ENCODE measurements around the gene EXOSC10.
A peak's percentile ranks its signal among the peaks of the same experiment; 100 is the strongest.

The EXOSC10 gene

GRCh38 chr1:11061652-11062365, 37.9 kb downstream of the EXOSC10 start:
- peak in 1 of 3 donors; percentile 13 for DNase-seq
- CTCF ChIA-PET: interaction anchor here (0.6 to 3.5 kb wide), 3 partner anchors 24 to 632 kb away, joined by 3 to 17 read pairs (median 3); partner anchors contain the start of gene CENPS
- Histone ChIP-seq H3K9me3 (ENCODE audit: control extremely low read depth in 1 of 5, control insufficient read depth in 4 of 5, insufficient read depth in 2 of 5, low read depth in 1 of 5, low read length in 4 of 5) (peaks cover 0 to 4% (median 0%) of the 10 kb centered on the region in 5 experiments), H3K4me3 (ENCODE audit: control insufficient read depth in 1 of 7, extremely low read depth in 1 of 7, insufficient read depth in 4 of 7, low read depth in 2 of 7, low read length in 6 of 7) (no peak overlapping the region), H3K36me3 (ENCODE audit: control insufficient read depth in 4 of 4, insufficient read depth in 4 of 4, low read length in 3 of 4) (peaks cover 7 to 46% (median 21%) of the 10 kb centered on the region in 4 experiments), H3K27me3 (replicated peaks in 2 of 5; ENCODE audit: control insufficient read depth in 4 of 5, insufficient read depth in 5 of 5, low read length in 4 of 5) (no peaks in the 10 kb centered on the region), H3K27ac (ENCODE audit: insufficient read depth in 1 of 2, low read depth in 1 of 2, low read length in 2 of 2, poor library complexity in 1 of 2, severe bottlenecking in 2 of 2) (no peak overlapping the region), H3K4me1 (ENCODE audit: control extremely low read depth in 1 of 4, control insufficient read depth in 4 of 4, insufficient read depth in 4 of 4, low read length in 3 of 4) (peaks cover 6 to 27% (median 19%) of the 10 kb centered on the region in 4 experiments)
- POLR2A ChIA-PET: interaction anchor here (0.6 kb wide), 1 partner anchor 10 kb away, joined by 3 read pairs; no protein-coding TSS in a partner anchor
- WGBS (ENCODE audit: insufficient coverage): 100% methylated on average over 2 of the region's 5 CpGs

- Histone ChIP-seq H3K9me3 (ENCODE audit: control extremely low read depth in 1 of 5, control insufficient read depth in 4 of 5, insufficient read depth in 2 of 5, low read depth in 1 of 5, low read length in 4 of 5) (peaks cover 0 to 3% (median 0%) of the 10 kb centered on the region in 5 experiments), H3K27me3 (replicated peaks in 2 of 5; ENCODE audit: control insufficient read depth in 4 of 5, insufficient read depth in 5 of 5, low read length in 4 of 5) (no peaks in the 10 kb centered on the region), H3K4me1 (ENCODE audit: control extremely low read depth in 1 of 4, control insufficient read depth in 4 of 4, insufficient read depth in 4 of 4, low read length in 3 of 4) (peaks cover 6 to 27% (median 19%) of the 10 kb centered on the region in 4 experiments), H3K27ac (ENCODE audit: insufficient read depth in 1 of 2, low read depth in 1 of 2, low read length in 2 of 2, poor library complexity in 1 of 2, severe bottlenecking in 2 of 2) (peak within 1 kb of the TSS in 1 of 2 experiments; percentile 80), H3K4me3 (ENCODE audit: control insufficient read depth in 1 of 7, extremely low read depth in 1 of 7, insufficient read depth in 4 of 7, low read depth in 2 of 7, low read length in 6 of 7) (peak within 1 kb of the TSS; percentile 78 to 92 (median 84)), H3K36me3 (ENCODE audit: control insufficient read depth in 4 of 4, insufficient read depth in 4 of 4, low read length in 3 of 4) (peaks cover 4 to 42% (median 22%) of the 10 kb centered on the region in 4 experiments)
- CTCF ChIA-PET: interaction anchor here (3.5 kb wide), 1 partner anchor 22 kb away, joined by 17 read pairs; no protein-coding TSS in a partner anchor
- 0% methylated on average over 62 of the region's 83 CpGs for WGBS (ENCODE audit: insufficient coverage)
- POLR2A ChIA-PET: interaction anchor here (0.6 to 1.0 kb wide), 5 partner anchors 9 to 360 kb away, joined by 3 read pairs; partner anchors contain the start of gene TARDBP
- peak; percentile 86 to 93 (median 93) for DNase-seq
Measured at GRCh38 chr1:11059968-11060830, 39.5 kb downstream of the EXOSC10 start, which contains the start of gene SRM. Gene SRM (minus strand): TSS chr1:11060018. CDS start chr1:11059943, 75 bp downstream.

GRCh38 chr1:11059155-11059967, 40.3 kb downstream of the EXOSC10 start:
- CTCF ChIA-PET: no interaction called here
- peaks cover 2 to 43% (median 19%) of the 10 kb centered on the region in 4 experiments for H3K36me3 ChIP-seq (ENCODE audit: control insufficient read depth in 4 of 4, insufficient read depth in 4 of 4, low read length in 3 of 4)

GRCh38 chr1:11058595-11059154, 41.0 kb downstream of the EXOSC10 start:
- CTCF ChIA-PET: interaction anchor here (2.1 kb wide), 1 partner anchor 21 kb away, joined by 7 read pairs; no protein-coding TSS in a partner anchor
- H3K36me3 ChIP-seq (ENCODE audit: control insufficient read depth in 4 of 4, insufficient read depth in 4 of 4, low read length in 3 of 4): peaks cover 3 to 46% (median 21%) of the 10 kb centered on the region in 4 experiments
- H3K4me3 ChIP-seq (ENCODE audit: control insufficient read depth in 1 of 7, extremely low read depth in 1 of 7, insufficient read depth in 4 of 7, low read depth in 2 of 7, low read length in 6 of 7): peak overlapping the region; percentile 44 to 91 (median 82)
- no peaks in the 10 kb centered on the region for H3K27me3 ChIP-seq (replicated peaks in 2 of 5; ENCODE audit: control insufficient read depth in 4 of 5, insufficient read depth in 5 of 5, low read length in 4 of 5)
- peak overlapping the region in 1 of 2 experiments; percentile 68 for H3K27ac ChIP-seq (ENCODE audit: insufficient read depth in 1 of 2, low read depth in 1 of 2, low read length in 2 of 2, poor library complexity in 1 of 2, severe bottlenecking in 2 of 2)
- no peaks in the 10 kb centered on the region for H3K9me3 ChIP-seq (ENCODE audit: control extremely low read depth in 1 of 5, control insufficient read depth in 4 of 5, insufficient read depth in 2 of 5, low read depth in 1 of 5, low read length in 4 of 5)
- H3K4me1 ChIP-seq (ENCODE audit: control extremely low read depth in 1 of 4, control insufficient read depth in 4 of 4, insufficient read depth in 4 of 4, low read length in 3 of 4): peaks cover 6 to 27% (median 19%) of the 10 kb centered on the region in 4 experiments
- WGBS (ENCODE audit: insufficient coverage): 86% methylated on average over 18 of the region's 28 CpGs
- POLR2A ChIA-PET: no interaction called here
- DNase-seq: no peak

More at GRCh38 chr1:11059155-11059967, 40.3 kb downstream of the EXOSC10 start:
- peaks cover 6 to 27% (median 19%) of the 10 kb centered on the region in 4 experiments for H3K4me1 ChIP-seq (ENCODE audit: control extremely low read depth in 1 of 4, control insufficient read depth in 4 of 4, insufficient read depth in 4 of 4, low read length in 3 of 4)
- no peaks in the 10 kb centered on the region for H3K9me3 ChIP-seq (ENCODE audit: control extremely low read depth in 1 of 5, control insufficient read depth in 4 of 5, insufficient read depth in 2 of 5, low read depth in 1 of 5, low read length in 4 of 5)
- peak overlapping the region; percentile 44 to 91 (median 82) for H3K4me3 ChIP-seq (ENCODE audit: control insufficient read depth in 1 of 7, extremely low read depth in 1 of 7, insufficient read depth in 4 of 7, low read depth in 2 of 7, low read length in 6 of 7)
- WGBS (ENCODE audit: insufficient coverage): 3% methylated on average over 64 of the region's 72 CpGs
- no peaks in the 10 kb centered on the region for H3K27me3 ChIP-seq (replicated peaks in 2 of 5; ENCODE audit: control insufficient read depth in 4 of 5, insufficient read depth in 5 of 5, low read length in 4 of 5)
- peak overlapping the region in 1 of 2 experiments; percentile 68 for H3K27ac ChIP-seq (ENCODE audit: insufficient read depth in 1 of 2, low read depth in 1 of 2, low read length in 2 of 2, poor library complexity in 1 of 2, severe bottlenecking in 2 of 2)
- POLR2A ChIA-PET: interaction anchor here (0.6 to 1.0 kb wide), 4 partner anchors 8 to 361 kb away, joined by 3 read pairs; no protein-coding TSS in a partner anchor
- peak in 1 of 3 donors; percentile 14 for DNase-seq

- Histone ChIP-seq H3K27ac (ENCODE audit: insufficient read depth in 1 of 2, low read depth in 1 of 2, low read length in 2 of 2, poor library complexity in 1 of 2, severe bottlenecking in 2 of 2) (no peak overlapping the region), H3K36me3 (ENCODE audit: control insufficient read depth in 4 of 4, insufficient read depth in 4 of 4, low read length in 3 of 4) (peaks cover 3 to 42% (median 19%) of the 10 kb centered on the region in 4 experiments), H3K27me3 (replicated peaks in 2 of 5; ENCODE audit: control insufficient read depth in 4 of 5, insufficient read depth in 5 of 5, low read length in 4 of 5) (peaks cover 0 to 3% (median 0%) of the 10 kb centered on the region in 5 experiments), H3K4me1 (ENCODE audit: control extremely low read depth in 1 of 4, control insufficient read depth in 4 of 4, insufficient read depth in 4 of 4, low read length in 3 of 4) (peaks cover 6 to 23% (median 19%) of the 10 kb centered on the region in 4 experiments), H3K4me3 (ENCODE audit: control insufficient read depth in 1 of 7, extremely low read depth in 1 of 7, insufficient read depth in 4 of 7, low read depth in 2 of 7, low read length in 6 of 7) (no peak overlapping the region), H3K9me3 (ENCODE audit: control extremely low read depth in 1 of 5, control insufficient read depth in 4 of 5, insufficient read depth in 2 of 5, low read depth in 1 of 5, low read length in 4 of 5) (no peaks in the 10 kb centered on the region)
- POLR2A ChIA-PET: no interaction called here
- CTCF ChIA-PET: interaction anchor here (1.0 to 2.1 kb wide), 3 partner anchors 17 to 22 kb away, joined by 3 to 7 read pairs (median 3); no protein-coding TSS in a partner anchor
- over 99% methylated on average over 14 of the region's 14 CpGs for WGBS (ENCODE audit: insufficient coverage)
- no peak for DNase-seq
Measured at GRCh38 chr1:11058026-11058425, 41.6 kb downstream of the EXOSC10 start.

- Histone ChIP-seq H3K9me3 (ENCODE audit: control extremely low read depth in 1 of 5, control insufficient read depth in 4 of 5, insufficient read depth in 2 of 5, low read depth in 1 of 5, low read length in 4 of 5) (no peaks in the 10 kb centered on the region), H3K27ac (ENCODE audit: insufficient read depth in 1 of 2, low read depth in 1 of 2, low read length in 2 of 2, poor library complexity in 1 of 2, severe bottlenecking in 2 of 2) (no peak overlapping the region), H3K4me3 (ENCODE audit: control insufficient read depth in 1 of 7, extremely low read depth in 1 of 7, insufficient read depth in 4 of 7, low read depth in 2 of 7, low read length in 6 of 7) (no peak overlapping the region), H3K36me3 (ENCODE audit: control insufficient read depth in 4 of 4, insufficient read depth in 4 of 4, low read length in 3 of 4) (peaks cover 3 to 38% (median 18%) of the 10 kb centered on the region in 4 experiments), H3K4me1 (ENCODE audit: control extremely low read depth in 1 of 4, control insufficient read depth in 4 of 4, insufficient read depth in 4 of 4, low read length in 3 of 4) (peaks cover 6 to 20% (median 19%) of the 10 kb centered on the region in 4 experiments), H3K27me3 (replicated peaks in 2 of 5; ENCODE audit: control insufficient read depth in 4 of 5, insufficient read depth in 5 of 5, low read length in 4 of 5) (peaks cover 0 to 8% (median 0%) of the 10 kb centered on the region in 5 experiments)
- CTCF ChIA-PET: interaction anchor here (0.6 to 2.1 kb wide), 6 partner anchors 11 to 605 kb away, joined by 3 to 7 read pairs (median 3); no protein-coding TSS in a partner anchor
- POLR2A ChIA-PET: no interaction called here
- no peak for DNase-seq
- WGBS (ENCODE audit: insufficient coverage): 97% methylated on average over 5 of the region's 8 CpGs
Measured at GRCh38 chr1:11057477-11057876, 42.2 kb downstream of the EXOSC10 start.
